Keratinocyte (primary cell): ENCODE results near the gene TRAPPC6A. TPM values are rescaled to one million over a fixed set of nuclear protein-coding genes. Genes with fewer than 3 reads are reported as not detected.
"Not testable (repeated sequence)": the region's sequence is repeated elsewhere in the genome, so short reads cannot be mapped to it uniquely, and the experiment has no call there.

ENCODE experiments used
- DNase-seq: peaks from one replicate; pipeline ENCODE4 v3.0.0-alpha.2; 2011; ENCODE audit warnings: low read depth, missing footprints, low spot score
- FAIRE-seq: peaks from 2 replicates; lab custom pipeline; 2011; peaks lifted over from hg19 to GRCh38; lab: Jason Lieb, UNC
- H2AFZ ChIP-seq: 2 replicates; pipeline ENCODE4 v1.6.0; 2012; ENCODE audit warnings: low read length, control low read depth, inconsistent platforms; ENCODE audit not compliant: control insufficient read depth
- H3K27ac ChIP-seq: 2 replicates; pipeline ENCODE4 v1.5.1; 2011; ENCODE audit warnings: low read length; ENCODE audit not compliant: control insufficient read depth, insufficient read depth
- H3K27me3 ChIP-seq: 3 replicates; pipeline ENCODE4 v1.6.0; 2011; ENCODE audit warnings: low read length; ENCODE audit not compliant: control insufficient read depth, insufficient read depth; ENCODE audit errors: extremely low read depth
- H3K36me3 ChIP-seq, 2 experiments: 2 replicates in 1 of 2; 3 replicates in 1 of 2; pipeline ENCODE4 v1.5.1; 2011; ENCODE audit warnings: low read length in 2 of 2, mild to moderate bottlenecking in 1 of 2; ENCODE audit not compliant: control insufficient read depth in 2 of 2, insufficient read depth in 2 of 2; ENCODE audit errors: extremely low read depth in 1 of 2
- H3K4me1 ChIP-seq: 3 replicates; pipeline ENCODE4 v1.5.1; 2011; ENCODE audit warnings: low read length; ENCODE audit not compliant: control insufficient read depth, insufficient read depth; ENCODE audit errors: extremely low read depth
- H3K4me2 ChIP-seq: 3 replicates; pipeline ENCODE4 v1.6.0; 2011; ENCODE audit warnings: low read depth, low read length; ENCODE audit not compliant: control insufficient read depth, insufficient read depth; ENCODE audit errors: extremely low read depth
- H3K4me3 ChIP-seq, 3 experiments: fragments of 200-600 bp in 1 of 3; sonication (generic) in 1 of 3; 2 replicates in 2 of 3; 3 replicates in 1 of 3; pipeline ENCODE4 v1.5.1; 2011 to 2016; ENCODE audit warnings: low read length in 3 of 3, mild to moderate bottlenecking in 3 of 3, control low read depth in 2 of 3, inconsistent platforms in 1 of 3, low read depth in 1 of 3, mixed read lengths in 1 of 3, mixed run types in 1 of 3, moderate library complexity in 1 of 3; ENCODE audit not compliant: control insufficient read depth in 2 of 3, insufficient read depth in 2 of 3; ENCODE audit errors: extremely low read depth in 1 of 3
- H3K79me2 ChIP-seq: 2 replicates; pipeline ENCODE4 v1.6.0; 2012; ENCODE audit warnings: low read length; ENCODE audit not compliant: control insufficient read depth, insufficient read depth
- H3K9ac ChIP-seq: 3 replicates; pipeline ENCODE4 v1.6.0; 2011; ENCODE audit warnings: low read length; ENCODE audit not compliant: control insufficient read depth, insufficient read depth; ENCODE audit errors: extremely low read depth
- H3K9me1 ChIP-seq: 3 replicates; pipeline ENCODE4 v1.6.0; 2011; ENCODE audit warnings: low read length; ENCODE audit not compliant: control insufficient read depth, insufficient read depth; ENCODE audit errors: extremely low read depth
- H3K9me3 ChIP-seq: 2 replicates; pipeline ENCODE4 v1.5.1; 2012; ENCODE audit warnings: low read depth, low read length; ENCODE audit not compliant: control insufficient read depth
- H4K20me1 ChIP-seq: 3 replicates; pipeline ENCODE4 v1.6.0; 2011; ENCODE audit warnings: low read length; ENCODE audit not compliant: control insufficient read depth, insufficient read depth; ENCODE audit errors: extremely low read depth
- EZH2 ChIP-seq: IDR thresholded peaks from one replicate; pipeline ENCODE4 v1.6.1; 2012; ENCODE audit warnings: inconsistent platforms, mild to moderate bottlenecking, low read length, moderate library complexity
- dilution Hi-C: fragments of 300-500 bp; cut with MboI; formaldehyde crosslinking; loops from one replicate; pipeline ENCODE4 v1.7.0; 2020; ENCODE audit warnings: low sequenced_read_pairs; ENCODE audit not compliant: extremely low pct_ligation_motif_present
- polyA plus RNA-seq, 5 experiments: library from polyadenylated mRNA; depleted of rRNA in 3 of 5; stranded (reverse) in 3 of 5; stranded (forward) in 1 of 5; unstranded in 1 of 5; fragments of >200 nt; gene quantifications; 1 replicate in 1 of 5; 2 replicates in 3 of 5; 3 replicates in 1 of 5; pipeline versions ENCODE4 v1.2.1 to v1.2.3, GENCODE V29; 2011 to 2012; ENCODE audit warnings: missing spikeins in 2 of 5, low read depth in 1 of 5, low replicate concordance in 1 of 5
- TF ChIP-seq, protein P1 (sequence below), 3 experiments: IDR thresholded peaks in 1 of 3; conservative IDR thresholded peaks in 1 of 3; optimal IDR thresholded peaks in 1 of 3; 2 replicates in 2 of 3; 3 replicates in 1 of 3; pipeline versions ENCODE3 to v1.5.1; 2011; ENCODE audit warnings: low read length in 3 of 3, mild to moderate bottlenecking in 3 of 3, moderate library complexity in 2 of 3, control low read depth in 1 of 3, inconsistent platforms in 1 of 3; ENCODE audit not compliant: insufficient read depth in 2 of 3; ENCODE audit errors: extremely low read depth in 1 of 3

TRAPPC6A gene
- polyA plus RNA-seq, 1 donor (not counting 4 experiments of a cell fraction or from before 2014, with no cell fraction given), result 4.7 TPM

GRCh38 chr19:45119582-45119981 lies 58.5 kb downstream of the TRAPPC6A start:
- dilution Hi-C loops, result no loop called here
- Histone ChIP-seq H3K9me1 (peaks cover 4% of the 10 kb centered on the region), H3K4me3 (no peak overlapping the region), H4K20me1 (peaks cover 25% of the 10 kb centered on the region), H3K27me3 (no peaks in the 10 kb centered on the region), H3K79me2 (peaks cover 50% of the 10 kb centered on the region), H3K9ac (no peak overlapping the region), H3K27ac (no peak overlapping the region), H2AFZ (no peak overlapping the region), H3K4me2 (no peak overlapping the region), H3K9me3 (no peaks in the 10 kb centered on the region), H3K36me3 (peaks cover 0 to 2% of the 10 kb centered on the region in 2 experiments), H3K4me1 (peaks cover 18% of the 10 kb centered on the region)
- FAIRE-seq (no peak), DNase-seq (no peak)
- TF ChIP-seq, protein P1, sequence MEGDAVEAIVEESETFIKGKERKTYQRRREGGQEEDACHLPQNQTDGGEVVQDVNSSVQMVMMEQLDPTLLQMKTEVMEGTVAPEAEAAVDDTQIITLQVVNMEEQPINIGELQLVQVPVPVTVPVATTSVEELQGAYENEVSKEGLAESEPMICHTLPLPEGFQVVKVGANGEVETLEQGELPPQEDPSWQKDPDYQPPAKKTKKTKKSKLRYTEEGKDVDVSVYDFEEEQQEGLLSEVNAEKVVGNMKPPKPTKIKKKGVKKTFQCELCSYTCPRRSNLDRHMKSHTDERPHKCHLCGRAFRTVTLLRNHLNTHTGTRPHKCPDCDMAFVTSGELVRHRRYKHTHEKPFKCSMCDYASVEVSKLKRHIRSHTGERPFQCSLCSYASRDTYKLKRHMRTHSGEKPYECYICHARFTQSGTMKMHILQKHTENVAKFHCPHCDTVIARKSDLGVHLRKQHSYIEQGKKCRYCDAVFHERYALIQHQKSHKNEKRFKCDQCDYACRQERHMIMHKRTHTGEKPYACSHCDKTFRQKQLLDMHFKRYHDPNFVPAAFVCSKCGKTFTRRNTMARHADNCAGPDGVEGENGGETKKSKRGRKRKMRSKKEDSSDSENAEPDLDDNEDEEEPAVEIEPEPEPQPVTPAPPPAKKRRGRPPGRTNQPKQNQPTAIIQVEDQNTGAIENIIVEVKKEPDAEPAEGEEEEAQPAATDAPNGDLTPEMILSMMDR (optimal IDR thresholded peaks at IDR 0.05 in 1 of 3, IDR thresholded peaks at IDR 0.05 in 1 of 3, conservative IDR thresholded peaks at IDR 0.05 in 1 of 3; ENCODE audit: extremely low read depth in 1 of 3, insufficient read depth in 2 of 3, low read length in 3 of 3), result no peak
- no peak for TF ChIP-seq EZH2

DNA sequence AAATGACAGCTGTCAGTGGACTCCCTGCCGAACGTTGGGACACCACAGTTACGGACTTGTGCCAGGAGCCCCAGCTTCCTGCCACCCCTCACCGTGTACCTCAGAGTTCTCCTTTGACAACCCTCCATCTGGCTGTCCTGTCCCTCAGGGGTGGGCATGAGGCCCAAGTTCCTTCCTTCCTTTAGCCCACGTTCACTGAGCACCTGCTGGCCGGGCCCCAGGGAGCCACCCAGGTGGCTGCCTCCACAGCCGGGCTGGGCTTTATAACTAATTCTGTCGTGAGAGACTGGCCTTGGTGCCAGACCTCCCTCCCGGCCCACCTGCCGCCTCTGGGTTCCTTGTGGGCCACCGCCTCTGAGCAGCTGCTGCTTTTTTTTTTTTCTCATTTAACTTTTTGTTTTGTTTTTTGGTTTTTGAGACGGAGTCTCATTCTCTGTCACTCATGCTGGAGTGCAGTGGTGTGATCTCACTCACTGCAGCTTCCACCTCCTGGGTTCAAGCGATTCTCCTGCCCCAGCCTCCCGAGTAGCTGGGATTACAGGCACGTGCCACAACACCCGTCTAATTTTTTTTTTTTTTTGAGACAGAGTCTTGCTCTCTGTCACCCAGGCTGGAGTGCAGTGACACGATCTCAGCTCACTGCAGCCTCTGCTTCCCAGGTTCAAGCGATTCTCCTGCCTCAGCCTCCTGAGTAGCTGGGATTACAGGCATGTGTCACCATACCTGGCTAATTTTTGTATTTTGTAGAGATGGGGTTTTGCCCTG lies 59.3 kb downstream of the TRAPPC6A start:
- Histone ChIP-seq H4K20me1 (peaks cover 32% of the 10 kb centered on the region), H3K4me1 (peaks cover 13% of the 10 kb centered on the region), H3K79me2 (peaks cover 49% of the 10 kb centered on the region)
- dilution Hi-C loops, H3K9me1 ChIP-seq, H3K4me3 ChIP-seq, DNase-seq, FAIRE-seq, H3K4me2 ChIP-seq, H3K9me3 ChIP-seq, H3K9ac ChIP-seq, H3K36me3 ChIP-seq, H3K27me3 ChIP-seq, H2AFZ ChIP-seq, H3K27ac ChIP-seq: not testable (repeated sequence)
